Measurements from ENCODE around the gene GJA1.
"Not testable (repeated sequence)": the region's sequence is repeated elsewhere in the genome, so short reads cannot be mapped to it uniquely, and the experiment has no call there.

The GJA1 gene

GRCh38 chr6:121437851-121438651 is 2.6 kb downstream of the GJA1 start:
- peak overlapping the region; percentile 92; the same call in 1 of the 2 replicates for H3K4me3 ChIP-seq (ENCODE audit: low read length)
- no peaks in the 10 kb centered on the region for H3K9me3 ChIP-seq (ENCODE audit: control insufficient read depth, insufficient read depth, low read length)
- WGBS (ENCODE audit: insufficient coverage, insufficient read length) = no CpG with 5 or more reads among the region's 18 CpGs
- H3K36me3 ChIP-seq (ENCODE audit: control insufficient read depth, insufficient read depth, low read length) = peaks cover 5% of the 10 kb centered on the region; the same call in 1 of the 2 replicates
- no peaks in the 10 kb centered on the region for H3K4me1 ChIP-seq (ENCODE audit: control insufficient read depth, insufficient read depth, low read length)
- DNase-seq (ENCODE audit: low read depth, low spot score) = peak; percentile 80
- no peaks in the 10 kb centered on the region for H3K27me3 ChIP-seq (ENCODE audit: control insufficient read depth, insufficient read depth, low read length)
- H3K27ac ChIP-seq (ENCODE audit: low read length) = peak overlapping the region; percentile 55

GRCh38 chr6:121438869-121439268 is 3.4 kb downstream of the GJA1 start:
- Histone ChIP-seq H3K36me3 (ENCODE audit: control insufficient read depth, insufficient read depth, low read length) (peaks cover 5% of the 10 kb centered on the region; the same call in 1 of the 2 replicates), H3K9me3 (ENCODE audit: control insufficient read depth, insufficient read depth, low read length) (no peaks in the 10 kb centered on the region), H3K27ac (ENCODE audit: low read length) (no peak overlapping the region), H3K4me1 (ENCODE audit: control insufficient read depth, insufficient read depth, low read length) (no peaks in the 10 kb centered on the region), H3K4me3 (ENCODE audit: low read length) (peak overlapping the region; percentile 10; the same call in 1 of the 2 replicates), H3K27me3 (ENCODE audit: control insufficient read depth, insufficient read depth, low read length) (no peaks in the 10 kb centered on the region)
- no CpG with 5 or more reads among the region's 3 CpGs for WGBS (ENCODE audit: insufficient coverage, insufficient read length)
- no peak for DNase-seq (ENCODE audit: low read depth, low spot score)

GRCh38 chr6:121439475-121439874 is 4.0 kb downstream of the GJA1 start:
- H3K4me3 ChIP-seq (ENCODE audit: low read length) = peak overlapping the region; percentile 46; the same call in 1 of the 2 replicates
- peaks cover 2% of the 10 kb centered on the region; the same call in 1 of the 2 replicates for H3K4me1 ChIP-seq (ENCODE audit: control insufficient read depth, insufficient read depth, low read length)
- H3K36me3 ChIP-seq (ENCODE audit: control insufficient read depth, insufficient read depth, low read length) = peaks cover 8% of the 10 kb centered on the region; the same call in 1 of the 2 replicates
- DNase-seq (ENCODE audit: low read depth, low spot score) = no peak
- no peaks in the 10 kb centered on the region for H3K27me3 ChIP-seq (ENCODE audit: control insufficient read depth, insufficient read depth, low read length)
- no peaks in the 10 kb centered on the region for H3K9me3 ChIP-seq (ENCODE audit: control insufficient read depth, insufficient read depth, low read length)
- H3K27ac ChIP-seq (ENCODE audit: low read length) = no peak overlapping the region

- Histone ChIP-seq H3K4me1 (ENCODE audit: control insufficient read depth, insufficient read depth, low read length) (peaks cover 2% of the 10 kb centered on the region; the same call in 1 of the 2 replicates), H3K27me3 (ENCODE audit: control insufficient read depth, insufficient read depth, low read length) (no peaks in the 10 kb centered on the region), H3K36me3 (ENCODE audit: control insufficient read depth, insufficient read depth, low read length) (peaks cover 8% of the 10 kb centered on the region; the same call in 1 of the 2 replicates), H3K27ac (ENCODE audit: low read length) (no peak overlapping the region), H3K4me3 (ENCODE audit: low read length) (peak overlapping the region; percentile 36; the same call in 1 of the 2 replicates), H3K9me3 (ENCODE audit: control insufficient read depth, insufficient read depth, low read length) (no peaks in the 10 kb centered on the region)
- WGBS (ENCODE audit: insufficient coverage, insufficient read length) = no CpG with 5 or more reads among the region's 4 CpGs
- DNase-seq (ENCODE audit: low read depth, low spot score) = no peak
Observed at GRCh38 chr6:121439926-121440325, 4.5 kb downstream of the GJA1 start.

GRCh38 chr6:121441477-121441876 is 6.0 kb downstream of the GJA1 start:
- no peak overlapping the region for H3K4me3 ChIP-seq (ENCODE audit: low read length)
- WGBS (ENCODE audit: insufficient coverage, insufficient read length) = no CpG with 5 or more reads among the region's 4 CpGs
- H3K9me3 ChIP-seq (ENCODE audit: control insufficient read depth, insufficient read depth, low read length) = no peaks in the 10 kb centered on the region
- H3K36me3 ChIP-seq (ENCODE audit: control insufficient read depth, insufficient read depth, low read length) = peaks cover 10% of the 10 kb centered on the region; the same call in 1 of the 2 replicates
- no peak overlapping the region for H3K27ac ChIP-seq (ENCODE audit: low read length)
- no peak for DNase-seq (ENCODE audit: low read depth, low spot score)
- peaks cover 2% of the 10 kb centered on the region; the same call in 1 of the 2 replicates for H3K4me1 ChIP-seq (ENCODE audit: control insufficient read depth, insufficient read depth, low read length)
- H3K27me3 ChIP-seq (ENCODE audit: control insufficient read depth, insufficient read depth, low read length) = no peaks in the 10 kb centered on the region

- WGBS (ENCODE audit: insufficient coverage, insufficient read length) = no CpG with 5 or more reads among the region's 2 CpGs
- peaks cover 2% of the 10 kb centered on the region; the same call in 1 of the 2 replicates for H3K4me1 ChIP-seq (ENCODE audit: control insufficient read depth, insufficient read depth, low read length)
- H3K27me3 ChIP-seq (ENCODE audit: control insufficient read depth, insufficient read depth, low read length) = no peaks in the 10 kb centered on the region
- no peak for DNase-seq (ENCODE audit: low read depth, low spot score)
- no peak overlapping the region for H3K27ac ChIP-seq (ENCODE audit: low read length)
- no peak overlapping the region for H3K4me3 ChIP-seq (ENCODE audit: low read length)
- H3K36me3 ChIP-seq (ENCODE audit: control insufficient read depth, insufficient read depth, low read length) = peaks cover 21% of the 10 kb centered on the region; the same call in 1 of the 2 replicates
- H3K9me3 ChIP-seq (ENCODE audit: control insufficient read depth, insufficient read depth, low read length) = no peaks in the 10 kb centered on the region
Observed at GRCh38 chr6:121442576-121442975, 7.1 kb downstream of the GJA1 start.

- WGBS (ENCODE audit: insufficient coverage, insufficient read length) = no CpG with 5 or more reads among the region's 3 CpGs
- Histone ChIP-seq H3K36me3 (ENCODE audit: control insufficient read depth, insufficient read depth, low read length) (peaks cover 25% of the 10 kb centered on the region; the same call in 1 of the 2 replicates), H3K27me3 (ENCODE audit: control insufficient read depth, insufficient read depth, low read length) (no peaks in the 10 kb centered on the region), H3K4me1 (ENCODE audit: control insufficient read depth, insufficient read depth, low read length) (peaks cover 2% of the 10 kb centered on the region; the same call in 1 of the 2 replicates), H3K4me3 (ENCODE audit: low read length) (no peak overlapping the region), H3K27ac (ENCODE audit: low read length) (no peak overlapping the region), H3K9me3 (ENCODE audit: control insufficient read depth, insufficient read depth, low read length) (no peaks in the 10 kb centered on the region)
- DNase-seq (ENCODE audit: low read depth, low spot score) = no peak
Observed at GRCh38 chr6:121443971-121444541, 8.6 kb downstream of the GJA1 start.

GRCh38 chr6:121446705-121447104 is 11.3 kb downstream of the GJA1 start:
- H3K4me3 ChIP-seq (ENCODE audit: low read length); H3K27me3 ChIP-seq (ENCODE audit: control insufficient read depth, insufficient read depth, low read length); H3K27ac ChIP-seq (ENCODE audit: low read length); DNase-seq (ENCODE audit: low read depth, low spot score); H3K9me3 ChIP-seq (ENCODE audit: control insufficient read depth, insufficient read depth, low read length); H3K4me1 ChIP-seq (ENCODE audit: control insufficient read depth, insufficient read depth, low read length): not testable (repeated sequence)
- 100% methylated on average over 2 of the region's 7 CpGs for WGBS (ENCODE audit: insufficient coverage, insufficient read length)
- H3K36me3 ChIP-seq (ENCODE audit: control insufficient read depth, insufficient read depth, low read length) = peaks cover 25% of the 10 kb centered on the region; the same call in 1 of the 2 replicates

GRCh38 chr6:121447746-121448145 is 12.3 kb downstream of the GJA1 start:
- H3K27ac ChIP-seq (ENCODE audit: low read length) = not testable (repeated sequence)

GRCh38 chr6:121448528-121448927 is 13.1 kb downstream of the GJA1 start:
- no CpG with 5 or more reads among the region's 2 CpGs for WGBS (ENCODE audit: insufficient coverage, insufficient read length)

More at GRCh38 chr6:121447746-121448145, 12.3 kb downstream of the GJA1 start:
- not testable (repeated sequence) for H3K9me3 ChIP-seq (ENCODE audit: control insufficient read depth, insufficient read depth, low read length); H3K27me3 ChIP-seq (ENCODE audit: control insufficient read depth, insufficient read depth, low read length); H3K4me1 ChIP-seq (ENCODE audit: control insufficient read depth, insufficient read depth, low read length); DNase-seq (ENCODE audit: low read depth, low spot score); H3K4me3 ChIP-seq (ENCODE audit: low read length)
- H3K36me3 ChIP-seq (ENCODE audit: control insufficient read depth, insufficient read depth, low read length) = peaks cover 21% of the 10 kb centered on the region; the same call in 1 of the 2 replicates
- no CpG with 5 or more reads among the region's 7 CpGs for WGBS (ENCODE audit: insufficient coverage, insufficient read length)

More at GRCh38 chr6:121448528-121448927, 13.1 kb downstream of the GJA1 start:
- not testable (repeated sequence) for DNase-seq (ENCODE audit: low read depth, low spot score); H3K27ac ChIP-seq (ENCODE audit: low read length); H3K27me3 ChIP-seq (ENCODE audit: control insufficient read depth, insufficient read depth, low read length); H3K4me3 ChIP-seq (ENCODE audit: low read length); H3K9me3 ChIP-seq (ENCODE audit: control insufficient read depth, insufficient read depth, low read length); H3K4me1 ChIP-seq (ENCODE audit: control insufficient read depth, insufficient read depth, low read length)
- peaks cover 20% of the 10 kb centered on the region; the same call in 1 of the 2 replicates for H3K36me3 ChIP-seq (ENCODE audit: control insufficient read depth, insufficient read depth, low read length)
